H1 (cell line): Measurements from ENCODE around the gene ADAMTS3. TPM values are rescaled to one million over a fixed set of nuclear protein-coding genes. Genes with fewer than 3 reads are reported as not detected.

Experiments used
- CTCF ChIA-PET: fragments of 300-600 bp; sonication (Branson Sonifier 250); formaldehyde crosslinking; loops from one replicate; lab custom pipeline; 2021; ENCODE audit not compliant: partially characterized antibody; lab: Charles Lee
- POLR2A ChIA-PET: fragments of 300-600 bp; sonication (Branson Sonifier 250); formaldehyde crosslinking; loops from one replicate; lab custom pipeline; 2021; ENCODE audit warnings: inconsistent platforms; ENCODE audit not compliant: partially characterized antibody; lab: Charles Lee
- DNase-seq, 2 experiments: peaks; one replicate each; pipeline versions ENCODE4 v3.0.0 to v3.0.0-alpha.2; 2010 to 2022; ENCODE audit warnings: low spot score in 2 of 2, low read depth in 1 of 2, mixed read lengths in 1 of 2
- FAIRE-seq: peaks from 2 replicates; lab custom pipeline; 2011; peaks lifted over from hg19 to GRCh38; lab: Jason Lieb, UNC
- H2AFZ ChIP-seq: 2 replicates; pipeline ENCODE4 v1.8.1; 2012; ENCODE audit warnings: low read length, inconsistent platforms
- H2AK5ac ChIP-seq: 2 replicates; pipeline ENCODE4 v1.6.1; 2013; ENCODE audit warnings: low read depth, low read length
- H2BK120ac ChIP-seq: replicated peaks from 2 replicates; pipeline ENCODE3; 2013; ENCODE audit warnings: low read depth, low read length, inconsistent platforms
- H2BK12ac ChIP-seq: 2 replicates; pipeline ENCODE4 v1.6.1; 2013; ENCODE audit warnings: low read depth, low read length
- H2BK15ac ChIP-seq: 2 replicates; pipeline ENCODE4 v1.6.1; 2013; ENCODE audit warnings: low read length
- H2BK20ac ChIP-seq: 2 replicates; pipeline ENCODE4 v1.6.1; 2013; ENCODE audit warnings: low read length
- H2BK5ac ChIP-seq: 2 replicates; pipeline ENCODE4 v1.6.1; 2013; ENCODE audit warnings: low read depth, low read length
- H3K14ac ChIP-seq: 2 replicates; pipeline ENCODE4 v1.6.1; 2013; ENCODE audit warnings: inconsistent platforms; ENCODE audit not compliant: insufficient read length
- H3K18ac ChIP-seq: 2 replicates; pipeline ENCODE4 v1.6.1; 2013; ENCODE audit warnings: low read length; ENCODE audit errors: extremely low read depth
- H3K23ac ChIP-seq: 2 replicates; pipeline ENCODE4 v1.6.1; 2013; ENCODE audit warnings: inconsistent platforms; ENCODE audit not compliant: insufficient read length
- H3K23me2 ChIP-seq: 2 replicates; pipeline ENCODE4 v1.6.1; 2013; ENCODE audit warnings: low read depth, low read length
- H3K27ac ChIP-seq: 2 replicates; pipeline ENCODE4 v1.6.1; 2011; ENCODE audit warnings: low read depth, low read length, inconsistent platforms
- H3K27me3 ChIP-seq, 4 experiments: replicated peaks in 1 of 4; 1 replicate in 1 of 4; 2 replicates in 3 of 4; pipeline versions ENCODE4 v1.6.1 to v1.8.1; 2011 to 2013; ENCODE audit warnings: low read length in 3 of 4, mild to moderate bottlenecking in 3 of 4, inconsistent platforms in 2 of 4, mixed read lengths in 2 of 4, moderate library complexity in 1 of 4; ENCODE audit not compliant: control insufficient read depth in 3 of 4, insufficient read depth in 3 of 4; ENCODE audit errors: extremely low read depth in 1 of 4
- H3K36me3 ChIP-seq, 4 experiments: 2 replicates each; pipeline versions ENCODE4 v1.6.1 to v1.8.1; 2011 to 2013; ENCODE audit warnings: mild to moderate bottlenecking in 4 of 4, low read length in 3 of 4, moderate library complexity in 2 of 4, control low read depth in 1 of 4, inconsistent platforms in 1 of 4; ENCODE audit not compliant: insufficient read depth in 4 of 4, control insufficient read depth in 2 of 4
- H3K4ac ChIP-seq: replicated peaks from 2 replicates; pipeline ENCODE3; 2013; ENCODE audit warnings: low read length, low read depth, mixed read lengths, inconsistent platforms; ENCODE audit not compliant: insufficient read length
- H3K4me1 ChIP-seq, 4 experiments: replicated peaks in 1 of 4; 1 replicate in 1 of 4; 2 replicates in 3 of 4; pipeline versions ENCODE4 v1.6.1 to v1.8.1; 2011 to 2013; ENCODE audit warnings: low read length in 3 of 4, inconsistent platforms in 2 of 4, mixed read lengths in 1 of 4; ENCODE audit not compliant: insufficient read depth in 4 of 4, control insufficient read depth in 3 of 4
- H3K4me2 ChIP-seq, 2 experiments: 2 replicates each; pipeline versions ENCODE4 v1.6.1 to v1.8.1; 2011 to 2013; ENCODE audit warnings: low read depth in 2 of 2, low read length in 2 of 2, control low read depth in 1 of 2, inconsistent platforms in 1 of 2, mild to moderate bottlenecking in 1 of 2; ENCODE audit not compliant: insufficient read depth in 1 of 2
- H3K4me3 ChIP-seq, 4 experiments: fragments of 200-600, 300-600 bp in 1 of 4; sonication (generic), shearing (Covaris generic), sonication (Bioruptor Twin) in 1 of 4; 2 replicates each; pipeline versions ENCODE4 v1.5.1 to v1.8.1; 2011 to 2016; ENCODE audit warnings: low read length in 4 of 4, low read depth in 3 of 4, control low read depth in 2 of 4, inconsistent platforms in 2 of 4, mild to moderate bottlenecking in 2 of 4, mixed read lengths in 1 of 4, moderate library complexity in 1 of 4; ENCODE audit not compliant: insufficient read depth in 2 of 4; ENCODE audit errors: extremely low read depth in 1 of 4
- H3K56ac ChIP-seq: replicated peaks from 2 replicates; pipeline ENCODE3; 2013; ENCODE audit warnings: low read depth, mild to moderate bottlenecking, mixed read lengths, low read length, inconsistent platforms; ENCODE audit not compliant: insufficient read length
- H3K79me1 ChIP-seq: 2 replicates; pipeline ENCODE4 v1.6.1; 2013; ENCODE audit warnings: low read depth, low read length, control low read depth
- H3K79me2 ChIP-seq, 2 experiments: 2 replicates each; pipeline versions ENCODE4 v1.6.1 to v1.8.1; 2012 to 2013; ENCODE audit warnings: low read length in 2 of 2, mild to moderate bottlenecking in 2 of 2, inconsistent platforms in 1 of 2; ENCODE audit not compliant: insufficient read depth in 2 of 2, control insufficient read depth in 1 of 2
- H3K9ac ChIP-seq, 4 experiments: replicated peaks in 1 of 4; 1 replicate in 1 of 4; 2 replicates in 3 of 4; pipeline versions ENCODE4 v1.6.1 to v1.8.1; 2011 to 2013; ENCODE audit warnings: low read depth in 3 of 4, low read length in 3 of 4, control low read depth in 2 of 4, mild to moderate bottlenecking in 2 of 4, moderate library complexity in 2 of 4, inconsistent platforms in 1 of 4; ENCODE audit errors: extremely low read depth in 1 of 4
- H3K9me3 ChIP-seq, 2 experiments: 2 replicates each; pipeline versions ENCODE4 v1.6.1 to v1.8.1; 2012 to 2013; ENCODE audit warnings: mild to moderate bottlenecking in 2 of 2, moderate library complexity in 2 of 2, control low read depth in 1 of 2, inconsistent platforms in 1 of 2, low read depth in 1 of 2, low read length in 1 of 2, mixed read lengths in 1 of 2; ENCODE audit not compliant: insufficient read depth in 2 of 2
- H4K20me1 ChIP-seq, 2 experiments: replicated peaks in 1 of 2; 2 replicates each; pipeline versions ENCODE3 to v1.8.1; 2011 to 2013; ENCODE audit warnings: inconsistent platforms in 2 of 2, low read length in 2 of 2, mild to moderate bottlenecking in 1 of 2; ENCODE audit not compliant: insufficient read depth in 2 of 2, control insufficient read depth in 1 of 2
- H4K5ac ChIP-seq: 2 replicates; pipeline ENCODE4 v1.6.1; 2013; ENCODE audit warnings: low read length, low read depth, mixed read lengths, inconsistent platforms; ENCODE audit not compliant: insufficient read length
- H4K8ac ChIP-seq: 2 replicates; pipeline ENCODE4 v1.8.0; 2013; ENCODE audit warnings: mild to moderate bottlenecking, moderate library complexity, low read length, inconsistent platforms; ENCODE audit not compliant: insufficient read depth; ENCODE audit errors: extremely low read depth
- H4K91ac ChIP-seq: replicated peaks from 2 replicates; pipeline ENCODE3; 2013; ENCODE audit warnings: low read length, mixed read lengths, inconsistent platforms; ENCODE audit not compliant: insufficient read length
- ASH2L ChIP-seq: fragments of 200-600, 300-600 bp; sonication (generic); IDR thresholded peaks from one replicate; pipeline ENCODE4 v1.7.1; 2017; ENCODE audit warnings: low read length
- BACH1 ChIP-seq: IDR thresholded peaks from 2 replicates; pipeline ENCODE4 v1.6.1; 2012; ENCODE audit warnings: low read length, improper control_type of control experiment
- BRCA1 ChIP-seq: IDR thresholded peaks from 2 replicates; pipeline ENCODE4 v1.6.1; 2012; ENCODE audit warnings: low read depth, low read length, improper control_type of control experiment
- CBX5 ChIP-seq: fragments of 300-800, 300-1000 bp; sonication (generic); IDR thresholded peaks from 2 replicates; pipeline ENCODE4 v1.7.1; 2016; ENCODE audit warnings: antibody characterized with exemption, low read length, low read depth
- CTCF ChIP-seq, 3 experiments: IDR thresholded peaks; 1 replicate in 2 of 3; 2 replicates in 1 of 3; pipeline versions ENCODE4 v1.5.1 to v1.6.1; 2011; ENCODE audit warnings: low read length in 3 of 3, mild to moderate bottlenecking in 3 of 3, inconsistent platforms in 2 of 3, low read depth in 1 of 3, moderate library complexity in 1 of 3; ENCODE audit not compliant: insufficient read depth in 1 of 3; ENCODE audit errors: control extremely low read depth in 1 of 3
- SIN3A ChIP-seq, 2 experiments: IDR thresholded peaks in 1 of 2; conservative IDR thresholded peaks in 1 of 2; 2 replicates each; pipeline ENCODE4 v1.6.1; 2011 to 2012; ENCODE audit warnings: low read length in 2 of 2, improper control_type of control experiment in 1 of 2, low read depth in 1 of 2, mild to moderate bottlenecking in 1 of 2
- SIX5 ChIP-seq: IDR thresholded peaks from 2 replicates; pipeline ENCODE4 v1.6.1; 2011; ENCODE audit warnings: mild to moderate bottlenecking, low read depth, low read length
- SUZ12 ChIP-seq: fragments of 200-600 bp; sonication (generic); IDR thresholded peaks from 2 replicates; pipeline ENCODE4 v1.6.1; 2012; ENCODE audit warnings: mild to moderate bottlenecking, inconsistent platforms, low read length, moderate library complexity, mixed read lengths
- TBP ChIP-seq: IDR thresholded peaks from 2 replicates; pipeline ENCODE4 v1.6.1; 2011; ENCODE audit warnings: low read depth, low read length, improper control_type of control experiment
- TCF12 ChIP-seq: IDR thresholded peaks from 2 replicates; pipeline ENCODE4 v1.6.1; 2011; ENCODE audit warnings: low read depth, mild to moderate bottlenecking, low read length
- USF2 ChIP-seq: IDR thresholded peaks from 2 replicates; pipeline ENCODE4 v1.6.1; 2011; ENCODE audit warnings: low read length, improper control_type of control experiment
- YY1 ChIP-seq: IDR thresholded peaks from 2 replicates; pipeline ENCODE4 v1.6.1; 2011; ENCODE audit warnings: low read depth, mild to moderate bottlenecking, low read length
- polyA plus RNA-seq, 7 experiments: library from polyadenylated mRNA; depleted of rRNA in 3 of 7; stranded (reverse) in 5 of 7; unstranded in 2 of 7; fragments of >200 nt in 5 of 7; fragments of 200-250 nt in 2 of 7; gene quantifications; 1 replicate in 5 of 7; 2 replicates in 1 of 7; 4 replicates in 1 of 7; pipeline versions ENCODE4 v1.2.1 to v1.2.3, GENCODE V29; 2011 to 2013; ENCODE audit warnings: missing spikeins in 2 of 7, mixed read lengths in 2 of 7
- total RNA-seq: library from RNA; stranded (reverse); fragmentation: NEBNext Ultra II Directional; extraction: Animal tissue kit (Norgen Biotek cat#: 25700); gene quantifications from 2 replicates; pipeline ENCODE4 v1.2.1, GENCODE V29; 2021

The ADAMTS3 gene
- total and polyA plus RNA-seq, 2 of the 8 experiments (the other 6 are each of a cell fraction or from before 2014, with no cell fraction given) = 1.3 to 3.4 TPM

- Histone ChIP-seq H2BK15ac (no peak overlapping the region), H3K79me2 (no peaks in the 10 kb centered on the region), H4K20me1 (no peaks in the 10 kb centered on the region), H3K4me3 (no peak overlapping the region), H2AFZ (no peak overlapping the region), H3K18ac (no peak overlapping the region), H3K27ac (no peak overlapping the region), H3K79me1 (no peaks in the 10 kb centered on the region), H3K4ac (no peak overlapping the region), H3K9ac (no peak overlapping the region), H3K23me2 (no peaks in the 10 kb centered on the region), H3K9me3 (no peaks in the 10 kb centered on the region), H3K4me2 (no peak overlapping the region), H2BK12ac (no peak overlapping the region), H3K4me1 (no peaks in the 10 kb centered on the region), H4K8ac (no peak overlapping the region), H4K91ac (no peak overlapping the region), H2BK5ac (no peak overlapping the region), H4K5ac (no peak overlapping the region)
- no peak for FAIRE-seq
- CTCF ChIA-PET = no interaction called here
- TF ChIP-seq SUZ12 (no peak), TCF12 (no peak), SIX5 (no peak), CBX5 (no peak), USF2 (no peak), ASH2L (no peak), YY1 (no peak), BACH1 (no peak), TBP (no peak), BRCA1 (no peak), SIN3A (conservative IDR thresholded peaks at IDR 0.05 in 1 of 2, IDR thresholded peaks at IDR 0.05 in 1 of 2; ENCODE audit: low read depth in 1 of 2, low read length in 2 of 2) (no peak), CTCF (IDR thresholded peaks at IDR 0.05; ENCODE audit: control extremely low read depth in 1 of 3, insufficient read depth in 1 of 3, low read depth in 1 of 3, low read length in 3 of 3) (no peak)
- TF ChIP-seq, all 59 proteins: peak for 0
- Histone ChIP-seq H2AK5ac (no peak overlapping the region), H3K27me3 (no peaks in the 10 kb centered on the region), H3K14ac (no peak overlapping the region), H2BK20ac (no peak overlapping the region), H3K36me3 (no peaks in the 10 kb centered on the region), H2BK120ac (no peak overlapping the region), H3K56ac (no peak overlapping the region), H3K23ac (no peak overlapping the region)
- POLR2A ChIA-PET = no interaction called here
- DNase-seq = no peak
These were observed 139.0 kb downstream of the ADAMTS3 start for GRCh38 chr4:72430050-72430449.
